NCI-H146 treated with DMSO at 0.1 percent for 48 hours (cell line): ENCODE data around the gene TMPRSS6.

Experiments used
- DNase-seq: peaks from one replicate; lab custom pipeline; 2025; ENCODE audit not compliant: unreplicated experiment; lab: John Stamatoyannopoulos, UW

TMPRSS6 gene

GRCh38 chr22:37068859-37069258 is 40.7 kb downstream of the TMPRSS6 start:
- DNase-seq = no peak

- no peak for DNase-seq
These were observed 42.1 kb downstream of the TMPRSS6 start for GRCh38 chr22:37067428-37067827.

DNA sequence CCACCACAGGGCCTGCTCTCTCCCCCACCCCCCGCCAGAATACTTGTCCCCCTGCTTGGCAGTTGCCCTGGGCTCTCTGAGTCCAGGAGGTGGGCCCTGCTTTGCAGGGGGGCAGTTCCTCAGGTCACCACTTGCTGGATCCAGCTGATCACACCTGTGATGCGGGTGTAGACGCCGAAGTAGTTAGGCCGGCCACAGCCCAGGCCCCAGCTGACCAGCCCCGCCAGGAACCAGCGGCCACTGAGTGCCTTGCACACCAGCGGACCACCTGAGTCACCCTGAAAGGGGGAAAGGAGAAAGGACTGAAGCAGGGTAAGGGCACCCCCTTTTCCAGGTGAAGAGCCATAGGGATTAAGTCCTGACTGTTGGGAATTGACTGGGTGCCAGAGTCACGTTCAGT is 43.6 kb downstream of the TMPRSS6 start:
- DNase-seq = no peak

DNA sequence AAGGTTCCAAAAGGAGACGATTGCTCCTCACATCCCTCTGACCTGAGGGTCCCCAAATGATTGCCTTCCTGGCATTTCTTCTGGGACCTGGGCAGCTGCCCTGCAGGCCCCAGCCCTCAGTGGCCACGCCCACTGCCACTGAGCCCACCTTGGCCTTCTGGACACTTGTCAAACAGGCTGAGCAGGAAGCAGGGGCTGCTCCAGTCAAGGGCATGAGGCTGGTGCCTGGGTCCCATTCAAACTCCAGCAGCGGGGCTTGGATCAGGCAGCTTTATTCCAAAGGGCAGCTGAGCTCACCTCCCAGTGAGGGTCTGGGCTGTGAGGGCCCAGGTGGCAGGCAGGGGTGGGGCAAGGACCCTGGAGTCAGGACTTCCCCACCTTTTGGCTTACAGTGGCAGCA is 44.3 kb downstream of the TMPRSS6 start:
- DNase-seq = no peak

- DNase-seq = no peak
These were observed 45.0 kb downstream of the TMPRSS6 start for GRCh38 chr22:37064553-37064952.

GRCh38 chr22:37063431-37064420 is 45.8 kb downstream of the TMPRSS6 start:
- peak; percentile 17 for DNase-seq

DNA sequence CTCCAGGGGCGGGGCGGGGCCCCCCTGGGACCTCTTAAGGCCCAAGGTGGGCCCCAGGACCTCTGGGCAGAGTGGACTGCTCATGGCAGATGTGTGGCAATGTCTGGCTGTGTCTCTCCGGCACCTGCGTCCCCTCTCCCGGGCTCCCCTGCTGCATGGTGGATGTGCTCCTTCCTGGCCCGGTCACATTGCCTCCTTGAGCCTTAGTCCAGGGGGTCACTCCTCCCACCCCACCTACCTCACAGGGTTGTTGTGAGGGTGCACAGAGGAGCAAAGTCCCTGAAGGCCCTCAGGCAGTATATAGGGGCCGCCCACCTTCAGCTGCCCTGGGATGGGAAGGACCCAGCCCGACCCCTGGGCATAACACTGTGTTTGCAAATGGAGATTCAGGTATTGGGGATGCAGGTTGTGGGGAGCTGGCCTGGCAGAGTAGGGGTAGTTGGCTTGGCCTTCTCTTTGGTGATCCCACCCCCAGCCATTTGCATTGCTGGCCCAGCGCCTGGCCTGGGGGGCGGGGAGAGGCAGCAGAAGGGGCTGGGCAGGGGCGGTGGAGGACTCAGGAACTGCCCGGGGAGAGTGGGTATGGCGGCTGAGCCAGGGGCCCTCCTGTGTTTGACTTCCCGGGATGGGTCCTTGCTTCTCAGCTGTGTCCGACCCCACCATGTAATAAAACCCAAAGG is 46.7 kb downstream of the TMPRSS6 start:
- no peak for DNase-seq

DNA sequence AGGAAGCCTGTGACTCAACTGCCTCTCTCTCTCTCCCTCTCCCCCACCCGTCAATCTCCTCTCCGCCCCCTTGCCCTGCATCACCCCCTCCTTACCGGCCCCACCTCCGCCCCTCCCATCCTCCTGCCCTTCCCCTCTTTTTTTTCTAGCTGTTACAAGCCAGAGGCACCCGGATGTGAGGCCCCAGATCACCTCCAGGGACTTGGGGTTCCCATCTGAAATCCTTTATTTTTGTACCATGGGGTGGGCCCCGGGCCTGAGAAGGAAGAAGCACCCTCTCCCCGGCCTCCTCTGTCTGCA is 47.2 kb downstream of the TMPRSS6 start:
- no peak for DNase-seq

DNA sequence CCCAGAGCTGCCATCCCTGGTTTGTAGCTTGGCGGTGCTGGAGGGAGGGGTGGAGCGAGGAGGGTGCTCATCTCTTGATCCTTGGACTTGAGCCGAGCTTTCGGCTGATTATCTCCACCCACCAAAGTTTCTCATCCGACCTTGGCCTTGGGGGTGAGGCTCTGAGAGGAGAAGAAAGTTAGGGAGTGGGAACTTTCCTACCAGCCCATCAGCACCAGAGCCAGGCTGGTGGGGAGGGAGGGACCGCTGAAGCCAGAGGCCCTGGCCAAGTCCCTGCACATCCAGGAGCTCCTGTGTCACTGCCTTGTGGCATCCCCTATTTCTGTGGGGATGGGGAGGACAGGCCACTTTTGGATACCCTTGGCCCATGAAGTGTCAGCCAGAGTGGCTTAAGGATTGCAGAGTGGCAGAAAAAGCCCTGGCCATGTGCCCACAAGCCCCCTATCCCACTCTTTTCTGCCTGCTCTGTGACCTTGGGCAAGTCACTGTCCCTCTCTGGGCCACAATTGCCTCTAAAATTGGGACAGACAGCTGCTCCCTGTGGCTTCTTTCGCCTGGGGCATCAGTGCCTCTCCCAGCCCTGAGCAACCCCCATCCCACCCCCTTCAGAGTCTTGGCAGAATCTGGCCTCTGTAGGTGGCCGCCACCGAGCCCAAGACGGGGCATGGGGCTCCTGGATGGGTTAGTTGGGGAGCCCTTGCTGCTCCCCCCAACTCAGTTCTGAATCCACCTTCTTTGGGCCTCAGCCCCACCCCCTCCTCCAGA is 47.7 kb downstream of the TMPRSS6 start:
- no peak for DNase-seq

DNA sequence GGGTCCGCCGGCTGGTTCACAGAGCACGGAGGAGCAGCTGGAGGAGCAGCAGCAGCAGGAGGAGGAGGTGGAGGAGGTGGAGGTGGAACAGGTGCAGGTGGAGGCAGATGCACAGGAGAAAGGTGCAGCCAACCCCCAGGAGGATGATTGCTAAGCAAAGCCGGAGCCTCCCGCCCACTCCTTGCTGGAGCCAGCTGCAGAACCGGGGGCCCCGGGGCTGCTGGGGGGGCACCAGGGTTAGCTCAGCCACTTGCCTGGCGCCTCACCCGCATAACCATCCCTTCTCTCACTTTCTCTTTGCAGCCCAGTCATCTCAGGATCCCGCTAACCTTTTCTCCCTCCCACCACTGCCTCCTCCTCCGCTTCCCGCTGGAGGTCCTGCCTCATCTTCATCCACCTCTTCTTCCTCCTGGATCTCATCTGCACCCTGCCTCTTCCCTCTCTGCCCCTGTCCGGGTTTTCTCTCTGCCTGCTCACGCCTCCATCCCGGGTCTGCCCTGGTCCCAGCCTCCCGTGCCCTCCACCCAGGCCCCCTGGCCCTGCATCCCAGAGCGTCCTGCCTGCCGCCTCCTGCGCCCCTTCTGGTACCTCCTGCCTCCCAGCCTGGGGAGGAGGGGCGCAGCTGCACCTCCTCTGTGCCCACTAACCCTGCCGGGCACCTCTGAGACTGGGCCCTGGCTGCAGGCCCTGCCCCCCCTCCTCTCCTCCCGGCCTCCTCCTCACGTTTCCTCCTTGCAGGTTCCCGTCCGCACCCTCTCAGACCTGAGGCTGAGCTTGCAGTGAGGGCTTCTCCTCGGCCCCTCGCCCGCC is 48.5 kb downstream of the TMPRSS6 start:
- no peak for DNase-seq

- DNase-seq = no peak
These were observed 49.5 kb downstream of the TMPRSS6 start for GRCh38 chr22:37059876-37060449.

- no peak for DNase-seq
These were observed 50.4 kb downstream of the TMPRSS6 start for GRCh38 chr22:37058917-37059701.

GRCh38 chr22:37057796-37058510 is 51.6 kb downstream of the TMPRSS6 start:
- DNase-seq = no peak

- DNase-seq = no peak
These were observed 52.3 kb downstream of the TMPRSS6 start for GRCh38 chr22:37057226-37057625.

- DNase-seq = no peak
These were observed 53.3 kb downstream of the TMPRSS6 start for GRCh38 chr22:37056246-37056645.

- DNase-seq = no peak
These were observed 54.7 kb downstream of the TMPRSS6 start for GRCh38 chr22:37054600-37055365.

DNA sequence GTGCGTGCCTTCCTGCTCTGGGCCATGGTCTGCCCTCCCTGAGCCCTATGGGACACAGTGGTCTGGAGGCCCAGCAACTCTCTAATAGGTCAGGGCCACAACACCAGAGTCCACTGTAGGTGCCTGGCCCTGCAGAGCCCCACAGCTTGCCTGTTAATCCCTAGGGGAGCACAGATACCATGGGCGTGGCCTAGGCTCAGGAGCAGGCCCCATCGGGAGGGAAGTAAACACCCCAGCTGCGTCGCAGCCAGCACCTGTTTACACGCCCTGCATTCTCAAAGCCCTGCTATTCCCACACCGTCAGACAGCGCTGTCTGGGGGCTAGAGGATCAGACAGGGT is 55.5 kb downstream of the TMPRSS6 start:
- DNase-seq = no peak

GRCh38 chr22:37053310-37054055 is 56.0 kb downstream of the TMPRSS6 start:
- DNase-seq = no peak
